Endothelial cell of umbilical vein (primary cell): ENCODE results near the gene DPF3. TPM values are rescaled to one million over a fixed set of nuclear protein-coding genes. Genes with fewer than 3 reads are reported as not detected.

Experiments used
- BruUV-seq: library from RNA; stranded (reverse); fragments of 400-500 nt; replicated peaks from 2 replicates; lab custom pipeline; 2021; lab: Mats Ljungman, UMichigan
- CTCF ChIA-PET: fragments of 300-600, 350-600 bp; sonication (Branson Sonifier 250); formaldehyde crosslinking; loops from one replicate; lab custom pipeline; 2021; ENCODE audit warnings: antibody characterized with exemption, inconsistent platforms; lab: Charles Lee
- POLR2A ChIA-PET: fragments of 300-600, 350-600 bp; sonication (Branson Sonifier 250); formaldehyde crosslinking; loops from one replicate; lab custom pipeline; 2021; ENCODE audit warnings: antibody characterized with exemption, inconsistent platforms; lab: Charles Lee
- DNase-seq: peaks from one replicate; pipeline ENCODE4 v3.0.0-alpha.2; 2011; ENCODE audit warnings: low read depth, low spot score
- FAIRE-seq: peaks from 2 replicates; lab custom pipeline; 2011; peaks lifted over from hg19 to GRCh38; lab: Jason Lieb, UNC
- H2AFZ ChIP-seq: 2 replicates; pipeline ENCODE4 v1.6.0; 2012; ENCODE audit warnings: low read depth, low read length, control low read depth, inconsistent platforms
- H3K27ac ChIP-seq: 2 replicates; pipeline ENCODE4 v1.5.1; 2011; ENCODE audit warnings: low read depth, mild to moderate bottlenecking, control low read depth, low read length, moderate library complexity; ENCODE audit not compliant: insufficient read depth
- H3K27me3 ChIP-seq, 2 experiments: 2 replicates each; pipeline versions ENCODE4 v1.6.0 to v1.6.1; 2011; ENCODE audit warnings: low read length in 2 of 2, mixed read lengths in 1 of 2; ENCODE audit not compliant: control insufficient read depth in 2 of 2, insufficient read depth in 2 of 2
- H3K36me3 ChIP-seq, 2 experiments: 2 replicates in 1 of 2; 3 replicates in 1 of 2; pipeline ENCODE4 v1.5.1; 2011; ENCODE audit warnings: low read length in 2 of 2, mild to moderate bottlenecking in 1 of 2, moderate library complexity in 1 of 2; ENCODE audit not compliant: control insufficient read depth in 2 of 2, insufficient read depth in 2 of 2; ENCODE audit errors: extremely low read depth in 1 of 2
- H3K4me1 ChIP-seq: 3 replicates; pipeline ENCODE4 v1.5.1; 2011; ENCODE audit warnings: mild to moderate bottlenecking, low read length; ENCODE audit not compliant: control insufficient read depth, insufficient read depth; ENCODE audit errors: extremely low read depth
- H3K4me2 ChIP-seq: 2 replicates; pipeline ENCODE4 v1.6.1; 2011; ENCODE audit warnings: low read length, control low read depth, mixed read lengths; ENCODE audit not compliant: insufficient read depth
- H3K4me3 ChIP-seq, 3 experiments: fragments of 200-600 bp in 1 of 3; sonication (generic), shearing (Covaris generic) in 1 of 3; replicated peaks in 1 of 3; 2 replicates each; pipeline ENCODE4 v1.5.1; 2011 to 2016; ENCODE audit warnings: control low read depth in 3 of 3, low read length in 3 of 3, mild to moderate bottlenecking in 2 of 3, inconsistent platforms in 1 of 3, low read depth in 1 of 3, moderate library complexity in 1 of 3; ENCODE audit not compliant: insufficient read depth in 1 of 3
- H3K79me2 ChIP-seq: 2 replicates; pipeline ENCODE4 v1.6.0; 2012; ENCODE audit warnings: low read length, inconsistent platforms; ENCODE audit not compliant: control insufficient read depth, insufficient read depth
- H3K9ac ChIP-seq: replicated peaks from 2 replicates; pipeline ENCODE3; 2011; ENCODE audit warnings: low read length, control low read depth; ENCODE audit not compliant: insufficient read depth; ENCODE audit errors: extremely low read depth
- H3K9me1 ChIP-seq: replicated peaks from 3 replicates; pipeline ENCODE4 v1.6.0; 2011; ENCODE audit warnings: mild to moderate bottlenecking, low read length; ENCODE audit not compliant: control insufficient read depth, insufficient read depth; ENCODE audit errors: extremely low read depth
- H3K9me3 ChIP-seq: replicated peaks from 2 replicates; pipeline ENCODE4 v1.5.1; 2012; ENCODE audit warnings: low read length, inconsistent platforms; ENCODE audit not compliant: control insufficient read depth, insufficient read depth
- H4K20me1 ChIP-seq: replicated peaks from 2 replicates; pipeline ENCODE3; 2011; ENCODE audit warnings: mild to moderate bottlenecking, low read length; ENCODE audit not compliant: control insufficient read depth, insufficient read depth; ENCODE audit errors: extremely low read depth
- CTCF ChIP-seq, 2 donors: IDR thresholded peaks; 1 replicate in 1 of 2; 2 replicates in 1 of 2; pipeline ENCODE4 v1.5.1; 2011; ENCODE audit warnings: low read length in 2 of 2, mild to moderate bottlenecking in 2 of 2, moderate library complexity in 2 of 2, control low read depth in 1 of 2, inconsistent platforms in 1 of 2, low read depth in 1 of 2; ENCODE audit not compliant: insufficient read depth in 1 of 2; ENCODE audit errors: extremely low read depth in 1 of 2
- EZH2 ChIP-seq: IDR thresholded peaks from 2 replicates; pipeline ENCODE4 v1.6.1; 2012; ENCODE audit warnings: borderline replicate concordance, low read depth, mild to moderate bottlenecking, moderate library complexity, low read length, inconsistent platforms; ENCODE audit not compliant: severe bottlenecking
- FOS ChIP-seq: IDR thresholded peaks from 2 replicates; pipeline ENCODE4 v1.6.1; 2011; ENCODE audit warnings: mild to moderate bottlenecking, low read length, moderate library complexity, borderline replicate concordance; ENCODE audit not compliant: insufficient read depth
- GATA2 ChIP-seq: IDR thresholded peaks from 2 replicates; pipeline ENCODE4 v1.7.0; 2011; ENCODE audit warnings: low read depth, mild to moderate bottlenecking, moderate library complexity, mixed read lengths, low read length; ENCODE audit not compliant: insufficient read length, insufficient read depth
- JUN ChIP-seq: IDR thresholded peaks from 2 replicates; pipeline ENCODE4 v1.6.1; 2011; ENCODE audit warnings: borderline replicate concordance, low read depth; ENCODE audit not compliant: insufficient read length, insufficient read depth
- MAX ChIP-seq: IDR thresholded peaks from 2 replicates; pipeline ENCODE4 v1.6.1; 2011; ENCODE audit not compliant: insufficient read depth, insufficient read length
- MYC ChIP-seq: IDR thresholded peaks from one replicate; pipeline ENCODE4 v1.6.1; 2011; ENCODE audit warnings: mild to moderate bottlenecking, low read depth, low read length
- POLR2A ChIP-seq: IDR thresholded peaks from 2 replicates; pipeline ENCODE4 v1.6.1; 2012; ENCODE audit warnings: low read depth, mild to moderate bottlenecking, control low read depth, low read length
- POLR2AphosphoS5 ChIP-seq: IDR thresholded peaks from 2 replicates; pipeline ENCODE4 v1.6.1; 2012; ENCODE audit warnings: low read depth, mild to moderate bottlenecking, control low read depth, low read length, moderate library complexity; ENCODE audit not compliant: insufficient read depth
- dilution Hi-C: fragments of 300-500 bp; cut with MboI; formaldehyde crosslinking; loops from one replicate; pipeline ENCODE4 v1.15.0; 2019; ENCODE audit warnings: low sequenced_read_pairs; ENCODE audit not compliant: extremely low pct_ligation_motif_present
- intact Hi-C: fragments of 100-400 bp; cut with micrococcal nuclease; formaldehyde crosslinking; loops from one replicate; pipeline ENCODE4 v1.10.0; 2022
- polyA plus RNA-seq, 4 experiments: library from polyadenylated mRNA; depleted of rRNA in 3 of 4; stranded (reverse) in 3 of 4; unstranded in 1 of 4; fragments of >200 nt; gene quantifications; 2 replicates each; pipeline versions ENCODE4 v1.2.1 to v1.2.3, GENCODE V29; 2011 to 2012; ENCODE audit warnings: missing spikeins in 1 of 4
- total RNA-seq: library from RNA; stranded (reverse); gene quantifications from 2 replicates; pipeline ENCODE4 v1.2.3, GENCODE V29; 2021

DPF3 gene
- total and polyA plus RNA-seq, 2 donors (not counting 3 experiments of a cell fraction or from before 2014, with no cell fraction given) = 2.4 to 3.5 TPM

GRCh38 chr14:72880820-72881219 lies 13.1 kb downstream of the DPF3 start:
- dilution Hi-C loops (no loop called here), intact Hi-C loops (no loop called here)
- H2AFZ ChIP-seq = no peak overlapping the region
- H3K4me2 ChIP-seq = no peak overlapping the region
- no peak overlapping the region for H3K9ac ChIP-seq
- no TSS peak for BruUV-seq
- H3K27me3 ChIP-seq = no peaks in the 10 kb centered on the region
- H3K79me2 ChIP-seq = peaks cover 25% of the 10 kb centered on the region
- ChIA-PET CTCF (no interaction called here), POLR2A (no interaction called here)
- H3K4me1 ChIP-seq = peaks cover 18% of the 10 kb centered on the region
- DNase-seq = no peak
- H4K20me1 ChIP-seq = no peaks in the 10 kb centered on the region
- no peaks in the 10 kb centered on the region for H3K9me3 ChIP-seq
- TF ChIP-seq EZH2 (no peak), FOS (no peak), MYC (no peak), POLR2AphosphoS5 (no peak), GATA2 (no peak), POLR2A (no peak), MAX (no peak)
- no peaks in the 10 kb centered on the region for H3K36me3 ChIP-seq
- H3K27ac ChIP-seq = no peak overlapping the region
- H3K9me1 ChIP-seq = no peaks in the 10 kb centered on the region
- H3K4me3 ChIP-seq = no peak overlapping the region
- no peak for FAIRE-seq

- H3K36me3 ChIP-seq = no peaks in the 10 kb centered on the region
- no peak overlapping the region for H3K4me3 ChIP-seq
- H3K27ac ChIP-seq = no peak overlapping the region
- H3K9ac ChIP-seq = no peak overlapping the region
- ChIA-PET CTCF (no interaction called here), POLR2A (no interaction called here)
- H3K9me3 ChIP-seq = no peaks in the 10 kb centered on the region
- DNase-seq = no peak
- no peak overlapping the region for H3K4me2 ChIP-seq
- no peaks in the 10 kb centered on the region for H3K9me1 ChIP-seq
- dilution Hi-C loops = no loop called here
- no peak for FAIRE-seq
- H4K20me1 ChIP-seq = no peaks in the 10 kb centered on the region
- H3K27me3 ChIP-seq = no peaks in the 10 kb centered on the region
- TF ChIP-seq POLR2AphosphoS5 = no peak
- TF ChIP-seq MAX = no peak
- TF ChIP-seq GATA2 = no peak
- no peak for TF ChIP-seq EZH2
- TF ChIP-seq JUN = no peak
- TF ChIP-seq CTCF (IDR thresholded peaks at IDR 0.05; ENCODE audit: extremely low read depth in 1 of 2, insufficient read depth in 1 of 2, low read depth in 1 of 2, low read length in 2 of 2) = no peak
- TF ChIP-seq POLR2A = no peak
- no peak for TF ChIP-seq MYC
- TF ChIP-seq FOS = no peak
- no peak overlapping the region for H2AFZ ChIP-seq
- no TSS peak for BruUV-seq
- H3K79me2 ChIP-seq = peaks cover 21% of the 10 kb centered on the region
- intact Hi-C loops = no loop called here
- H3K4me1 ChIP-seq = peaks cover 18% of the 10 kb centered on the region
Measured at GRCh38 chr14:72880164-72880563, 13.7 kb downstream of the DPF3 start.
